HG03025 (cell line): ENCODE results near the gene SNU13.
"Not testable (repeated sequence)": the region's sequence is repeated elsewhere in the genome, so short reads cannot be mapped to it uniquely, and the experiment has no call there.

ENCODE experiments used
- ATAC-seq: cut with Tn5 transposase; IDR thresholded peaks from one replicate; pipeline ENCODE4 v1.9.1; 2021; ENCODE audit warnings: mild to moderate bottlenecking, moderate library complexity; ENCODE audit not compliant: unreplicated experiment, low FRiP score

SNU13 gene

DNA sequence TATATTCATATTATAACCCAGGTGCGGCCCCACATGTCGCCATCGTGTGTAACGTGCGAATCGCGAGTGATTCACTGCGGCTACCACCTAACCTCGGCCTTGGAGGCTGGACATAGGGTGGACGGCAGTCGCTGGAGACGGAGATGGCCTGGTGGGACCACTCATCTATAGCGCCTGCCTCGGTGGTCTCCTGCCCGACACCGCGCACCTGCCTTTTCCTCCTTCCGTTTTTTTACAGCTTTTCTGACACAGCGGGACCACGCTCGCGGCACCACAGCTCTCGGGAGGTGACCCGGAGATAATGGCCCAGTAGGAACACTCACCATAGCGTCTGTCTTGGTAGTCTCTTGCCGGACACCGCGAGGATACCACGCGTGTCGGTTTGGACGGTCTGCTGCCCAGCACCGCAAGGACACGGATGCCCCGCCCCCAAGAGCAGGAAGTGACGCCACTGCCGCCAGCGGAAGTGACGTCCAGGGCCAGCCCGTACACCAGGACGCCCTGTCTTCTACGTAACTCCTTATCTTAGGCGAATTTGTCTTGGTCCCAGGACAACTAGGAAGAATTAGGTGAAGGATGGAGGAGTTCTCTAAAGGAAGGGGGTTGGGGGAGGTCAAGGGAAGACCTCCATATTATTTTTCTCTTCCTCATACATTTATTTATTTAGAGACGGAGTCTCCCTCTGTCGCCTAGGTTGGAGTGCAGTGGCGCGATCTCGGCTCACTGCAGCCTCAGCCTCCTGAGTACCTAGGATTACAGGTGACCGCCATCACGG is 6.4 kb downstream of the SNU13 start:
- no peak for ATAC-seq

DNA sequence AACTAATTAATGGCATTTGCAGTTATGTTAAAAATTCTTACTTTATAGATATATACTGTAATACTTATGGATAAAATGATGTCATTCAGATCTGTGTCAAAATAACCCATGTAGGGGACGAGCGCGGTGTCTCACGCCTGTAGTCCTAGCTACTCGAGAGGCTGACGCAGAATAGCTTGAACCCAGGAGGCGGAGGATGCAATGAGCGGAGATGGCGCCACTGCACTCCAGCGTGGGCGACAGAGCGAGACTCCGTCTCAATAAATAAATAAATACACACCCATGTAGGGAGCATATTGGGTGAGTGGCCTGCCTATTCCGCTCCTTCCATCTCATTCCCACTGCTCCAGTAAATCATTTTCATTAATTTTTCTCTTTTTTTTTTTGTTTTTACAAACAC is 7.1 kb downstream of the SNU13 start:
- ATAC-seq = no peak

DNA sequence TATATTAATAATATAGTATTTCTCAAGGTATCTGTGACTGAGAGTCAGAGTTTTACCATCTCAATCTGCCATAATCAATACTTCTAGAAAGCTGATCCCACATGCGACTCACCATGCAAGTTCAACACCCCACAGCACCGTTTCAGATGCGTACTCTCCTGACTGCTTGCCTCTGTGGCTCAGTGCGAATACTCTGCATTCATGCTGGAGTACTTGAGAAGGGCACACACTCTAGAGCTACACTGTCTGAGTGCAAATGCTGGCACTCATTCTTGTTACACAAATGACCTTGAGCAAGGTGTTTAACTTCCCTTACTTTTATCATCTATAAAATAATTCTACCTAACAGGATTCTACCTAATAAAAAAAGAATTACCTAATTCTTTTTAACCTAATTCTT is 12.5 kb downstream of the SNU13 start:
- ATAC-seq = no peak

DNA sequence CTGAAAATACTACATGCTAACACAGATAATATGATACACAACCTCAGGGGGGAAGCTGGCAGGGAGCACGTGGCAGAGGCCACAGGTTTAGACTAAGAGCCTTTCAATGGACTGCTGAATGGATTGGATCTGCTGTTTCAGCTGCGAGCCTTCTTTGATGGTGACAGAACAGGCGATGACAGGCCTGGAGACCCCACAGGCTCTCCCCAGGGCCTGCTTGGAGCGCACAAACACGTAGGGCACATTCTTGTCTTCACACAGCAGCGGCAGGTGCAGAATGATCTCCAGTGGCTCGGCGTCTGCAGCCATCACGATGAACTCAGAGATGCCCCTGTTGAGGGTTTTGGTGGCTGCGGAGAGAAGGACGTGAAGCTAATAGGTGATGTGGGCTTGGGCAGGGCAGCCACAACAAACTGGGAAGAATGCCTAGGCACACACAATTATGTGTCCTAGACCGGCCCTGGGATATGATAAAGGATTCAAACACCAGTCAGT is 13.8 kb downstream of the SNU13 start:
- ATAC-seq = no peak

DNA sequence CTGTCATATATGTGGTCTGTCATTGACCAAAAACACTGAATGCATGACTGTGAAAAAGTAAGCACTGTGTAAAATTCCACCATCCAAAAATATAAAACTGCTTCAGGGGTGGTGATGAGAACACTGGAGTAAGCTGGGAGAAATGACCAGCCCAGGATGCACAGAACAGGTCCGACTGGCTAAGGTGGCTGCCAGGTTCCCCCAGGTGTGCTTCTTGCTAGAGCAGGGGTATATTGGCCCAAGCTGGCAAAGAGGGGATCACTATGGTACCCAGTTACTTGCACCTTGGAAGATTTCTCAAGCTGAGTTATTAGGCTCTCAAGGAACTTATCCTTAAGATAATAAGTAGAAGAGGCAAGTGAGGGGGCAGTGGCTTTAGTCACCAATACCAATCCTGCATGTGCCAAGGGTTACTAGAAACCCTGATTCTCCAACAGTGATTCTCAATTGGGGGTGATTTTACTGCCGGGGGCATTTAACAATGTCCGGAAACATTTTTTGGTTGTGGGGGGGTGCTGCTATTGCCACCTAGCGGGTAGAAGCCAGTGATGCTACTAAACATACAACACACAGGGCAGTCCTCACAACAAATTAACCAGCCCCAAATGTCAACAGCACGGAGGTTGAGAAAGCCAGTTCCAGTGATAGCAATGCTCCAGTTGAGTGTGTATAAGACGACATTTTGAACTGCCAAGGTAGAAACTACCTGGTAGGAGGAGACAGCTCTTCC is 15.7 kb downstream of the SNU13 start:
- no peak for ATAC-seq

DNA sequence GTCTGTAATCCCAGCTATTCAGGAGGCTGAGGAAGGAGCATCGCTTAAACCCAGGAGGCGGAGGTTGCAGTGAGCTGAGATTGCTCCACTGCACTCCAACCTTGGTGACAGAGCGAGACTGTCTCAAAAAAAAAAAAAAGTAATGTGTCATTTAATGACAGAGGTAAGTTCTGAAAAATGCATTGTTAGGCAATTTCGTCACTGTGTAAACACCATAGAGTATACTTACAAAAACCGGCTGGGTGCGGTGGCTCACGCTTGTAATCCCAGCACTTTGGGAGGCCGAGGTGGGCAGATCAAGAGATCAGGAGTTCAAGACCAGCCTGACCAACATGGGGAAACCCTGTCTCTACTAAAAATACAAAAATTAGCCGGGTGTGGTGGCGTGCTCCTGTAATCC is 16.6 kb downstream of the SNU13 start:
- not testable (repeated sequence) for ATAC-seq

DNA sequence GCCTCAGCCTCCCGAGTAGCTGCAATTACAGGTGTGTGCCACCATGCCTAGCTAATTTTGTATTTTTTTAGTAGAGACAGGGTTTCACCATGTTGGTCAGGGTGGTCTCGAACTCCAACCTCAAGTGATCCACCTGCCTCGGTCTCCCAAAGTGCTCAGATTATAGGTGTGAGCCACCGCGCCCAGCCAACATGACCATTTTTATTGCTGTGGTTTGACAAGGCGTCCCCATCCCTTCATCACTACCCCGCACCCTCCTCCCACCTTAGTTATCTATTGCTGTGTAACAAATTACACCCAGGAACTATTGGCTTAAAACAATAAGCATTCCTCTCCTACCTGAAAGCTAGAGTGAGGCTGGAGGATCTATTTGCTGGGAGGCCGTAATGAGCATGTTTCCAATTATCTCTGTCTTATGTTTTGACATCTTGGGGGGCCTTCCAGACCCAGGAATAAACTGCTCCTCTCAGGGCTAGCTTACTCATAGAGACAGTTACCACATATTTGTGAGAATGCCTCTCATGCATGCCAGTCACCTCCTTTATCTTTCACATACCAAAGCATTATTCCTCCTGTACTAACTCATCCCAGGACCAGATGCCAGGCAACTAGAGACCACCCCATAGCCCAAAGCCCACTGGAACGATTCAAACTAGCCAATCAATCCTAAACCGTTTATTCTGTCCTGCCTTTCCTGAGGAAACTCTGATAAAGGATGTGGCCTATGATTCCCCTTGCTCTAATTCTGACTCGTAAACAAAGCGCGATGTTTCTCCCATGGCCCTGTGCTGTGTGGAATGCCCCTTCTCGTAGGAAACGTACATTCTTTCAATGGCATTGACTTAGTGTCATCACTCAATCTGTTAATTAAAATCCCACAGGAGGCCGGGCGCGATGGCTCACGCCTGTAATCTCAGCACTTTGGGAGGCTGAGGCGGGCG is 19.4 kb downstream of the SNU13 start:
- no peak for ATAC-seq

DNA sequence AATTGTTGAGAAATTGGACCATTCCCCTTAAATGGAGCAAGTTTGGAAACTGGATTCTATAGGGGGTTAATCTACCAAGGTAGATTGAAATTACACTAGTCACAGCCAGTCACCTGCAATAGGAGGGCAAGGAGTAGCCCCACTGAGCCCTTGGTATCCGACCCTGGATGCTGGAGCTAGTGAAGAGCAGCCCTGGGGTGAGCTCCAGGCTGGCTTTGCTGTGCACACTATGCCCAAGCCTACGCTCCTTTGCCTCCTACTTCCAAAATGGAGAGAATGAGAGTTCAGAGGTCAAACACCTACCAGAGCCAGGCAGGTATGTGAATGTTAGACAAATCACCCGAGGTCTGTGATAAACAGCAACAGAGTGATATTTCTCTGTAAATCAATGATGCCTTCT is 23.7 kb downstream of the SNU13 start:
- ATAC-seq = no peak

DNA sequence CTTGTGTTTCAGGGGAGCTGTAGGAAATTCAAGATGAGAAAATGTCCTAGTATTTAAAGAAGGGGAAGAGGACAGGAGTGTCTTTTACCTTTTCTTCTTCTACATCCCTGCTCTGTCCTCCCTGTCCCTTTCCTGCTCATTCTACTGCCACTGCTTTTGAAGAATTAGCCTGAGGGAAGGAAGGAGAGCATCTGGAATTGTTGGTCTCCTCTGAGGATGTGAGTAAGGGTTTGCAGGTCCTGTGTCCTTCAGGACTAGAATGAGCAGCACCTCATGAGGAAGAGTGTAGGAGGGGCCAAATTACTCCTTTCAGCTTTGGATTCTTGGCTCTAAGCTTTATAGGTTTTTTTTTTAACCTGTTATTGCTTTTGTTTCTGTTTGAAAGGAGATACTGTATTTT is 24.2 kb downstream of the SNU13 start:
- ATAC-seq = no peak

DNA sequence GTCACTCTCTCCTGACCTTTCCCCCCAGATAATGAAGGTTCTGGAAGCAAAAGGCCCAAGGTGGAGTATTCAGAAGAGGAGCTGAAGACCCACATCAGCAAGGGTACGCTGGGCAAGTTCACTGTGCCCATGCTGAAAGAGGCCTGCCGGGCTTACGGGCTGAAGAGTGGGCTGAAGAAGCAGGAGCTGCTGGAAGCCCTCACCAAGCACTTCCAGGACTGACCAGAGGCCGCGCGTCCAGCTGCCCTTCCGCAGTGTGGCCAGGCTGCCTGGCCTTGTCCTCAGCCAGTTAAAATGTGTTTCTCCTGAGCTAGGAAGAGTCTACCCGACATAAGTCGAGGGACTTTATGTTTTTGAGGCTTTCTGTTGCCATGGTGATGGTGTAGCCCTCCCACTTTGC is 25.1 kb downstream of the SNU13 start:
- ATAC-seq = not testable (repeated sequence)

DNA sequence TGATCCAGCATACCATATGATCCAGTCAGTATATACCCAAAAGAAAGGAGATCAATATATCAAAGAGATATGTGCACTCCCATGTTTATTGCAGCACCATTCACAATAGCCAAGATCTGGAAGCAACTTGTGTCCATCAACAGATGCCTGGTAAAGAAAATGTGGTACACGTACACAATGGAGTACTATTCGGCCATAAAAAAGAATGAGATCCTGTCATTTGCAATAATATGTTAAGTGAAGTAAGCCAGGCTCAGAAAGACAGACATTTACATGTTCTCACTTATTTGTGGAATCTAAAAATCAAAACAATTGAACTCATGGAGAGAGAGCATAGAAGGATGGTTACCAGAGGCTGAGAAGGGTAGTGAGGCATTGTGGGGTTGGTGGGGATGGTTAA is 27.0 kb downstream of the SNU13 start:
- no peak for ATAC-seq

DNA sequence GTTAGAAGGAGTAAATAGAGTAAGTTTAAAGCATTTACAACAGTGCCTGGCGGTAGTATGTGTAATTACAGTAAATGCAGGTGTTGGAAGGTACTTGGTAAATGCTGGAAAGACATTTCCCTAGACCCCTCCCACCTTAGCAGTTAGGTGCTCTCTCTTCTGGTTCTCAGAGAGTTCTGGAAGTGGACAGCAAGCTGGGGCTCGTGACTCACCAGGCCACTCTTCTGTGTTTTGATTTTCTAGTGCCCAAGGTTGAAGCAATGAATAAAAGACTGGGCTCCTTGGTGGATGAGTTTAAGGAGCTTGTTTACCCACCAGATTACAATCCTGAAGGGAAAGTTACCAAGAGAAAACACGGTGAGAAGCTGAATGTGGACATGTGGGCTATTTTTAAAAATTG is 27.6 kb downstream of the SNU13 start:
- no peak for ATAC-seq

DNA sequence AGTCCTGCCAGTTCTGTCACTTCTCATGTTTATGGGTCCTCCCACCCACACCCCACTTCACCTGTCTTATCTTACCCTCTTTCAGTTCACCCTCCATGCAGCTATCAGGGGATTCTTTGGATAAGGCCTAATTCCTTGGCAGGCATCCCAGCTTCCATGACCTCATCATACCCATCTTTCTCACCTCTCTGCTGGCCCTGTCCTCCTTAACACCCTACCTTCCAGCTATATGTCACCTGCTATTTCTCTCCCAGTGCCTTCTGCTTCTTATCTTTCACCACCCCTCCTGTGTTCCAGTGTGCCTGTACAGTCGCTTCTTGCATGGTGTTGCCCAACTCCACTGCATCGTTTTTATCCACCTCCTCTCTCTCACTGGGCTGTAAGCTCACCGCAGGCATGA is 28.3 kb downstream of the SNU13 start:
- no peak for ATAC-seq

DNA sequence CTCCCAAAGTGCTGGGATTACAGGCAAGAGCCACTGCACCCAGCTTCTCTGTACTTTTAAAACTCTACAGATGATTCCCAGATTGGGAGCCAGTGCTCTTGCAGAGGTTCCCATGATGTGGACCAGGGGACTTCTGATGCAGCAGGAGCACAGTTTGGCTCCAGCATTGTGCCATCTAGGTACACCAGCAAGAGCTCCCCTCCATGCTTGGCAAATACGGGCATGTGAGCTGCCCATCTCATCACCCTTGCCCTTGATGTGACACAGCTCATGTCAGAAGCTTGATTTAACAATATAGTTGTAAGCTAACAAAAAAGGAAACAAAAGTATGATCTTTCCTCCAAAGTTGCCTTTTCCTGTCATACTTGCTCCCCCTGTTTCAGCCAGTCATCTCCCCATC is 28.7 kb downstream of the SNU13 start:
- ATAC-seq = no peak

DNA sequence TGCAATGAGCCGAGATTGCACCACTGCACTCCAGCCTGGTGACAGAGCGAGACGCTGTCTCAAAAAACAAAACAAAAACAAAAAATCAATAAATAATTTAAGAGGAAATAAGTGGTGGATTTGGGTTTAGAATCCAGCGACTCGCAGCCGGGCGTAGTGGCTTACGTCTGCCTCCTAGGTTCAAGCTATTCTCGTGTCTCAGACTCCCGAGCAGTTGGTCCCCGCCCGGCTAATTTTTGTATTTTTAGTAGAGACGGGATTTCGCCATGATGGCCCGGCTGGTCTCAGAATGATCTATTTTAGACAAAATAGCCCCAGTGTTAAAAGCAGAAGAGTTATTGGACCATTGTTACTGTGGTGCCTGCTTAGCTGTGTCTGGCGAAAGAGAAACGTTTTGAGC is 29.8 kb downstream of the SNU13 start:
- no peak for ATAC-seq

DNA sequence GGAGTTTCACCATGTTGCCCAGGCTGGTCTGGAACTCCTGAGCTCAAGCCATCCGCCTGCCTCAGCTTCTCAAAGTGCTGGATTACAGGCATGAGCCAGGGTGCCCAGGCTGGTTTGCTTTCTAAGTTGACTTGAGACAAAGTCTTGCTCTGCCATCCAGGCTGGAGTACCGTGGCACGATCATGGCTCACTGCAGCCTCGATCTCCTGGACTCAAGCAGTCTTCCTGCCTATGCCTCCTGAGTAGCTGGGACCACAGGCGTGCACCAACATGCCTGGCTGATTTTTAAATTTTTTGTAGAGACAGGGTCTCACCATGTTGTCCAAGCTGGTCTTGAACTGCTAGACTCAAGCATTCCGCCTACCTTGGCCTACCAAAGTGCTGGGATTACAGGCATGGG is 31.0 kb downstream of the SNU13 start:
- ATAC-seq = no peak

DNA sequence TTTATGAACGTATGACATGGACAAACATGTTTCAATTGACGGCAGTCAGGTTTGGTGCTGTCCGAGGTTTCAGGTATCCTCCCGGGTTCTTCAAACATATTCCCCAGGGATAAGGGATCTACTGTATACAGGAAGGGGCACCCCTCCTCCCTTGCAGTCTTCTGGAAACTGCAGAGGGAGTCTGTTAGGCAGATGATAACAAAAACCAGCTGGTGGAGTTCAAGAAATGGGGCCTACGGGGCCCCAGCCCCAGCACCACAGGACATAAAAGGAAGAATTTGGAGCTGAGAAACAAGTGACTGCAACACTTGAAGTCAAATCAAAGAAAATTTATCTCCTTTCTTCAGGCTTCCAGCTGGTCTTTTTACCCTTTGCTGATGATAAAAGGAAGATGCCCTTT is 32.1 kb downstream of the SNU13 start:
- no peak for ATAC-seq

DNA sequence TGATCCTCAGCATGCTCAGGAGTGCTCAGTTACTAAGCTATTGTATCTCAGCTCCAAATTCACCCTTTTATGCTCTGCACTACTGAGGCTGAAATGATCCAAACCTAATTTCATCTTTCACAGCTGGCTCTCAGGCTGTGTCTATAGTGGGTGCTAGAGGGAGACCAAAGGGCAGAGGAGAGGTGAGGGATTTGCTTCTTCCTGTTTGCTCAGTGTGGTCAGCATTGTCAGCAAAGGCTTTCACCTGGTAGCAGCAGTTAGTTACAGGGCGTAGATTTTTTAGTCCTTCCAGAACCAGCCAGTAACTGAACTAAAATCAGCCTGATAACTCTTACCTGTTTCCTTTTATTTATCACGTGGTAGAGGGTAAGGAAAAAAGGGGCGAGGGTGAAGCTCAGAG is 34.3 kb downstream of the SNU13 start:
- ATAC-seq = no peak

DNA sequence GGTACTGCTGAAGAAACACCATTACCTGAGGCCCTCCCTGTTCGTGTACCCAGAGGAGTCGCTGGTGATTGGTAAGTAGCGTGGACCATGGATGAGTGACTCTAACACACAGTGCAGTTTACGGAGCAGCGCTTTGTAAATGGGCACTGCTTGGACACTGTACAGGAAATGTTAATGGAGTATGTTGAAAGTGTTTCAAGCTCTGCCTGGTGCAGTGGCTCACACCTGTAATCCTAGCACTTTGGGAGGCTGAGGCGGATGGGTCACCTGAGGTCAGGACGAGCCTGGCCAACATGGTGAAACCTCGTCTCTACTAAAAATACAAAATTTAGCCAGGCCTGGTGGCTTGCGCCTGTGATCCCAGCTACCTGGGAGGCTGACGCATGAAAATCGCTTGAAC is 37.8 kb downstream of the SNU13 start:
- no peak for ATAC-seq

DNA sequence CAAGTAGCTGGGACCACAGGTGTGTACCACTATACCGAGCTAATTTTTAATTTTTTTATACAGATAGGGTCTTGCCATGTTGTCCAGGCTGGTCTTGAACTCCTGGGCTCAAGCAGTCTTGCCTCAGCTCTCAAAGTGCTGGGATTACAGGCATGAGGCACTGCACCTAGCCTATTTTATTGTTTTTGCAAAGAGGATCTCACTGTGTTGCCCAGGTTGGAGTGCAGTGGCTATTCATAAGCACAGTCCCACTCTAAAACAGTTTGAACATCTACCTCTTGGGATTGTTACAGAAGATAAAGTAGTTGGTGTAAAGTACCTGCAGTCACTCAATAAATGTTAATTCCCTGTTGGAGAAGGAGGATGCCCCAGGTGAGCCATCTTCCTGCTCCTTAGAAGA is 38.4 kb downstream of the SNU13 start:
- no peak for ATAC-seq

DNA sequence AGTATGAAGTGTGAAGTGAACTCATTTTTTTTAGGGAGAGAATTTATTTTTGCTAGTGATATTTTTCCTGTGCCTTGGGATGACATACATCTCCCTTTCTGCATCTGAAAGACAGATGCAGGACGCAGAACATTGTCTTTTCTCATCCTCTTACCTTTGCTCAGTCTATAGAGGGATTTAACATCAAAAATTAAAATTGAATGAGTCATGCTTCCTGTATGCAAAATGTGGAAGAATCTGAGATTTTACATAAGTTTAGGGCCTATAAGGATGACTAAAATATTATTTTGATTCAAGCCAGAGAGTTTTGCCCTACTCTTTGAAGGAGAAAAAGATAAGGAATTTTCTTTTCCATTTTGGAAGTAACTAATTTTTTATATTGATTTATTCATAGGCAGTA is 40.2 kb downstream of the SNU13 start:
- no peak for ATAC-seq
